ENCODE measurements around the gene SLC6A19.

Gene SLC6A19

DNA sequence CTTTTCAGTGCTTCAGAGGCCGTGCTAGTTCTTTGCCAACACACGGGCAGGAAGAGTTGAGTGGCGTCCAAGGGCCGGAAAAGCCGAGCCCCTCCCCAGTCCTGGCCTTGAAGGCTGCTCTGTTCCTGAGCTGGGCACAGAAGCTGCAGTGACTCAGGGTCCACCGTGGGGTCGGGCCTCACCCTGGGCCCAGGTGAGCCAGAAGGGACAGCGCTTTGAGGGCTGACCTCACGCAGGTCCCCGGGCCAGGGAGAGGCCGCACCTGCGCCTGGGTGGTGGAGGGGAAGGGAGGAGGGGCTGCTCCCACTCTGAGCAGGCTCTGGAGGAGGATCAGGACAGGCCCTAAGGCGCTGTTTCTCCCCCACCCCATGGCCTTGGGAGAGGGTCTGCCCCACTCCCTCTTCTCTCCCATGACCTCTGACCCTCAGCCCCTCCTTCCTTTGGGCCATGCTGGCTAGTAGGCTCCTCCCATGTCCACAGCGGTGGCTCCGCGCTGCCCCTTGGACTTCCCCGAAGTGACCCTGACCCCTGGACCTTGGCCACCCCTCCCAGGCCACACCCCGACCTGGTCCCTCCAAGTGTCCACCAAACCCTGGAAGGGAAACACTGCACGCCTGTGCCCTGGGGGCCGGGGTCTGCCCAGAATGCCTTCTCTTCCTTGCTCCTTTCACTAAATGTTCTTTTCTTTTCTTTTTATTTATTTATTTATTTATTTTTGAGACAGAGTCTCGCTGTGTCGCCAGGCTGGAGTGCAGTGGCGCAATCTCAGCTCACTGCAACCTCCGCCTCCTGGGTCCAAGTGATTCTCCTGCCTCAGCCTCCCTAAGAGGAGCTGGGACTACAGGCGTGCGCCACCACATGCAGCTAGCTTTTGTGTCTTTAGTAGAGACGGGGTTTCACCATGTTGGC, 19.7 kb upstream of the SLC6A19 start:
- no peak for DNase-seq

DNA sequence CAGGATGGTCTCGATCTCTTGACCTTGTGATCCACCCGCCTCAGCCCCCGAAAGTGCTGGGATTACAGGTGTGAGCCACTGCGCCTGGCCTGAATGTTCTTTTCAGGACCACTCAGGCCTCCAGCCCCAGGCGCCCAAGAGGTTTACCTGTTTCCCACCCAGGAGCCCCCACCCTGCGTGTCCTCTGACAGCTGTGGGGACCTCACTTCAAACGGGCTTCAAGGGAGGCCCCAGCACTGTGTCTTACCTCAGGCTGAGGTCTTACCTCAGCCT, 19.1 kb upstream of the SLC6A19 start:
- no peak for DNase-seq

- no peak for DNase-seq
Observed at GRCh38 chr5:1182633-1183423, 18.6 kb upstream of the SLC6A19 start.

- no peak for DNase-seq
Observed at GRCh38 chr5:1183424-1184162, 17.8 kb upstream of the SLC6A19 start.

DNA sequence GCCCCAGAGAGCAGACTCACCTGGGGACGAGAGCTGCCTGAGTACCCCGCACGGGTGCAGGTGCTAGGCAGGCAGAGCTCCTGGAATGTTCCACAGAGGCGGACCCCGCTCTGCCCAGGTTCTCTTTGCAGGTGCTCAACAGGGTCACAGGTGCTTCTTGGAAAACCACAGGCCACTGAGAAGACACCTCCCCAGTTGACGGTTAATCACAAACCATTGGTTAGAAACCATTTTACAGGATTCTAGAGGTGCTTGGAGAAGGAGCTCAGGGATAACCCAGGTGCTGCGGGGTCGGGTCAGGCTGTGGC, 17.3 kb upstream of the SLC6A19 start:
- DNase-seq, result no peak

DNA sequence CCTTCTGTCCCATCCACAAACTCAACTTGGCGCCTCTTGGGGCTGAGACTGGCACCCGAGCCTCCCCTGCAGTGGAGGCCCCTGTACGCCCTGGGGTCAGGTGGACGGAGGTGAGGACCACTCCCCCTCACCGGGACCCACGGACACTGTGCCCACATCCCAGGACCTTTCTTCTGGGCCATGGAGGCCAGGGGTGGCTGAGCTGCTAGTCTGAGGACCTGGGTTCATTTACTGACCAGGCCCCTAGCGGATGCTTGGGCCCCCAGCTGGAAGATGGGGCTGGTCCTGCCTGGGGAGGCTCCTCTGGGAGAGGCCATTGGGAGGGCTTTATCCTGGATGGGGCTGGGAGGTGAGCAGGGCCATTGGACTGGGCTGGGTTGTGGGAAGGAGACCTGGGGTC, 16.9 kb upstream of the SLC6A19 start:
- no peak for DNase-seq

DNA sequence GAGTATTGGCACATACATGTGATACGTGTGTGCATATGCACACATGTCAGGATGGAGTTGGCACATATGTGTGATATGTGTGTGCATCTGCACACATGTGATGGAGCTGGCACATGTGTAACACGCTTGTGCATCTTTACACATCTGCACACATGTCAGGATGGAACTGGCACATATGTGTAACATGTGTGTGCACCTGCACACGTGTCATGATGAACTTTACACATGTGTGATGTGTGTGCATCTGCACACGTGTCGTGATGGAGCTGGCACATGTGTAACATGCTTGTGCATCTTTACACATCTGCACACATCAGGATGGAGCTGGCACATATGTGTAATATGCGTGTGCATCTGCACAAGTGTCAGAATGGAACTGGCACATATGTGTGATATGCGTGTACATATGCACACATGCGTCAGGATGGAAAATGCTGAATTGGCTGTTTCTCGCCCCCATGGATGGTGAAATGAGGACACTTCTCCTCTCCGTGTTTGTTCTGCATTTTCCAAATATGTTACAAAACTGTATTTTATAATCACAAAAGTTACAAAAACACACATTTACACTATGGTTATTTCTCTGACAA, 16.3 kb upstream of the SLC6A19 start:
- no peak for DNase-seq

DNA sequence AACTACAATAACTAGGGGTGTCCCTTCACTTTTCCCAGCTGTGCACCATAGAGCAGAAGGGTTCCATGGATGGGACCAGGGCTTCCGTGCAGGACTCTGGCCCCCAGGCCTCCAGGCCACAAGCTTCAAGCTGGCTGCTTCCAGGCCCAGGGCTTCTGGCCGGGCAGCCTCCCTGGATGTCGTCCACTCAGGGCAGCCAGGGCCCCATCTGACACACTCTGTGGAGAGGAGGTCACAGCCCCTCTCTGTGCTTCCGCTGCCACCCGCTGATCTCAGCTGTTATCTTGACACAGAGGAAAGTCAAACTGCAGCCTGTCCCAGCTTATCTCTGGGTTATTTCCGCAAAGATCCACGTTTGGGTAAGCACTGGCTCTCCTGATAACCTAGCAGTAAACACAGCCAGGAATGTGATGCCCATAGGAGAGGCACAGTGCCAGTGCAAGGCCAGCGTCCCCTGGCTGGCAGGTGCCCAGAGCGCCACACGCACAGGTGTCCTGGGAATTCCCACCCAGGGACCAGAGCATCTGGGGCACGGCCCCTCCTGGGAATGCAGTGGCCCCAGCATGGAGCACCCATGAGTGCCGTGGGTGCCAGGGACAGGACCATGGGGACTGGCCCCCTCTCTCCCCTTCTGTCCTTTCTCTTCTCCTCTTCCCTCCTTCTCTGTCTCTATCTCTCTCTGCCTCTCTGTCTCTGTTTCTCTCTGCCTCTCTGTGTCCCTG, 15.6 kb upstream of the SLC6A19 start:
- no peak for DNase-seq

DNA sequence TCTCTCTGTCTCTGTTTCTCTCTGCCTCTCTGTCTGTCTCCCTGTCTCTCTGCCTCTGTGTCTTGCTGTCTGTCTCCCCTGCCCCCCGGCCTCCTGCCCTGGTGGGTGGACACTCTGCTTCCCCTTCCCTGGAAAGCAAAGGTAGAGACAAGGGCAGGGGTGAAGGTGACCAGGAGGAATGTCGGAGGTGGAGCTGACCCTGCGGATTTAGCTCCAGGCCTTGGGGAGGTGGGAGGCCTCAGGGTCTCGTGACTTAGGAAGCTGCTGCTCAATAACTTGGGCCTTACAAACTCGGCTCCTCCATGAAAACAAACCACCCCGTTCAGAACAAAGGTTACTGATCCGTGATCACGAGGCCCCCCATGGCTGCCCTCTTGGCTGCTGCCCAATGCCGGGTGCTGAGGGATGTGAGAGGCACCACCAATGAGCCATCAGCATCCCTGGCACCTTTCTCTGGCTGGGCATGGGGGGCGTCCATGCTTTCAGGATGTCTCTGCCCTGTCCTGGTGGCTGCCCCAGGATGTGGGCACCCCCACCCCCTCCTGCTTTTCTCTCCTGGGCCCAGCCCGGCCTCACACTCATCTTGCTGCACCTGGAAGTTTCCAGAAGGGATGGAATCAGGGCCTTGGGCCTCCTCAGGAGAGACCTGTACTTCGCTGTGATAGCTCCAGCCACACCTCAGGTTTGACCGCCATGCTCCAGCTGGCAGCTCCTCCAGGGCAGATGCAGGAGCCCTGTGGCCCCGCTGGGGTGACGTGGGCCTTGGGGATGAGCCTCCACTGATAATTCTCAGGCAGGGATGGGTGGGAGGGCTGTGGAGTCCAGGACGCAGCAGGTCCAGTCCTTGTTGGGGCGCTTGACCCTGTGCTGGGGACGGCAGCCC, 14.8 kb upstream of the SLC6A19 start:
- no peak for DNase-seq

- DNase-seq, result no peak
Observed at GRCh38 chr5:1187234-1187949, 14.0 kb upstream of the SLC6A19 start.

- DNase-seq, result no peak
Observed at GRCh38 chr5:1187950-1188334, 13.5 kb upstream of the SLC6A19 start.

DNA sequence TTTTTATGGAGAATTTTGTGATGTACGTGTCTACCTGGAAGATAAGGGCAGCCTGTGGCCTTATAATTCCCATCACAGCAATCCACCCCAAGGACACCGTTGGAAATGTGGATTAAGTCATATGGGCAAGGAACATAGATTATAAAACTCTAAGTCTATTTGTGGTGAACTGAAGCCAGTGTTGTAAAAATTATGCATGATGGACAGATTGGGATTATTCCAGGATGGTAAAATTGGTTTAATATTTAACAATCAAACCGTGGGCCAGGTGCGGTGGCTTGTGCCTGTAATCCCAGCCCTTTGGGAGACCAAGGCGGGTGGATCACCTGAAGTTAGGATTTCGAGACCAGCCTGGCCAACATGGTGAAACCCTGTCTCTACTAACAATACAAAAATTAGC, 12.9 kb upstream of the SLC6A19 start:
- DNase-seq, result no peak

- DNase-seq, result no peak
Observed at GRCh38 chr5:1189269-1189668, 12.1 kb upstream of the SLC6A19 start.

DNA sequence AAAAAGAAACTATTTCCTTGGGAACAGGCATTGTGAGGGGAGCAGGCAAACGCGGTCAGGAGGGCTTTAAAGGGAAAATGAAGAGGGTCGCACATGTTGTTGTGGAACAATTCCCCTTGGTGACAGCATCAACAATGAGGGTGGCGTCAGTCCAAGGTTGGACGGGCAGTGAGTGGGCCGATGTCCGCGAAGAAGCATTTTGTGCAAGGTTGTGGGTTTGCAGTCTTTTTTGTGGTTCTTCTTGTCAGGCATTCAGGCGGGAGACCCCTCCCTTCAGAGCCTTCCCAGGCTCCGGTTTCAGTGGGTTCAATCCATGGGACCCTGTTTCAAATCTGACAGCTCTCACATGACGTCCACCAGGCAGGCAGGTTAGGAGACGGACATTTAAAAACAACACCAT, 11.1 kb upstream of the SLC6A19 start:
- no peak for DNase-seq

DNA sequence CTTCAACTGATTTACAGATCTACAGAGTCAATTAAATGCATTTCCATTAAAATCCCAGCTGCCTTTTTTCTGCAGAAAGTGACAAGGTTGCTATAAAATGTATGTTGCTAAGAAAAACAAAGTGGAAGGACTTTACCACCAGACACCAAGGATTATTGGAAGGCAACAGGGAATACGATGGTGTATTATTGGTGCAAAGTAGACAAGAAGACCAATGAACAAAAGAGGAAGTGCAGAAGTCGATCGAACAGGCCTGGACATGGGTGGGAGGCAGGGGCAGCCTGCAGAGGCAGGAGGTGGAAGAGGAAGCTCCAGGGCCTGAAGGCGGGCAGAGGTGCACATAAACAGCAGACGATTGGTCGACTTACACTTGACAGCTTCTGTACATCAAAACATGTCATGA, 10.6 kb upstream of the SLC6A19 start:
- no peak for DNase-seq

- DNase-seq, result no peak
Observed at GRCh38 chr5:1192971-1193590, 8.3 kb upstream of the SLC6A19 start.

DNA sequence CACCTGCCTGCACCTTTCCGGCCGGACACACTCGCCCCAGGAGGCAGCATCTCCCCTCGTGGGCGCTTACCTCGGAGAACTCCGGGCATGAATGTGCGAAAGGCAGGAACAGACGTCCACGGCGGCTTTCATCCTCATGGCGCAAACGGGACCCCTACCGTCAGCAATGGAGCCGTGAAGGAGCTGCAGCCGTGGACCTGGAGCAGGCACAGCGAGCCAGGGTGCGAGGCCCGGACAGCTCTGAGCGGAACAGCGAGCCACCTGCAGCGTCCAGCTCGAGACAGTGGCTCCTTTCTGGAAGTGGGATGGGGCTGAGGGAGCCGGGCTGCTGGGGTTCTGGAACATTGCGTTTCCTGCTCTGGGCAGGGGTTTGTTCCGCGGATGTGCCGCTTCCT, 7.8 kb upstream of the SLC6A19 start:
- DNase-seq, result no peak

- no peak for DNase-seq
Observed at GRCh38 chr5:1194378-1194777, 7.0 kb upstream of the SLC6A19 start.

GRCh38 chr5:1195439-1195838, 6.0 kb upstream of the SLC6A19 start:
- no peak for DNase-seq

DNA sequence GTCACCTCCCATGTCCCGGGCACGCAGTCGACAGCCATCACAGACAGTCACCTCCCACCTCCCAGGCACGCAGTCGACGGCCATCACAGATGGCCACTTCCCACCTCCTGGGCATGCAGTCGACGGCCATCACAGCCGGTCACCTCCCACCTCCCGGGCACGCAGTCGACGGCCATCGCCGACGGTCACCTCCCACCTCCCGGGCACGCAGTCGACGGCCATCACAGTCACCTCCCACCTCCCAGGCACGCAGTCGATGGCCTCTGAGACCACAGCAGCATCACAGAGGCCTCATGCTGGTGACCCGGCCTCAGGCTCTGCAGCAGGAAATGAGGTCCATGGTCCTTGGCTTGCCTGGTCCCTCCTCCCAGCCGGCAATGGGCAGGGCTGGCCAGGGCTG, 5.5 kb upstream of the SLC6A19 start:
- no peak for DNase-seq

DNA sequence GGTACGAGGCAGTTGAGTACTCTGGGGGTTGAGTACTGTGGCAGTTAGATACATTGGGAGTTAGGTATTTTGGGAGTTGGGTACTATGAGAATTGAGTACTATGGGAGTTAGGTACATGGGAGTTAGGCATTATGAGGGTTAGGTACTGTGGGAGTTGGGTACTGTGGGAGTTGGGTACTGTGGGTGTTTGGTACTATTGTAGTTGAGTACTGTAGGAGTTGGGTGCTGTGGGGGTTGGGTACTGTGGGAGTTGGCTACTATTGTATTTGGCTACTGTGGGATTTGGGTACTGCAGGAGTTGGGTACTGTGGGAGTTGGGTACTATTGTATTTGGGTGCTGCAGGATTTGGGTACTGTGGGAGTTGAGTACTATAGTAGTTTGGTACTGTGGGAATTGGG, 4.8 kb upstream of the SLC6A19 start:
- no peak for DNase-seq

Measured in COR-L47 (cell line).